ENCODE data around the gene UTP11. TPM values are rescaled to one million over a fixed set of nuclear protein-coding genes. Genes with fewer than 3 reads are reported as not detected.

The UTP11 gene
- total RNA-seq, 1 experiment from 2014 or later = 103 TPM

DNA sequence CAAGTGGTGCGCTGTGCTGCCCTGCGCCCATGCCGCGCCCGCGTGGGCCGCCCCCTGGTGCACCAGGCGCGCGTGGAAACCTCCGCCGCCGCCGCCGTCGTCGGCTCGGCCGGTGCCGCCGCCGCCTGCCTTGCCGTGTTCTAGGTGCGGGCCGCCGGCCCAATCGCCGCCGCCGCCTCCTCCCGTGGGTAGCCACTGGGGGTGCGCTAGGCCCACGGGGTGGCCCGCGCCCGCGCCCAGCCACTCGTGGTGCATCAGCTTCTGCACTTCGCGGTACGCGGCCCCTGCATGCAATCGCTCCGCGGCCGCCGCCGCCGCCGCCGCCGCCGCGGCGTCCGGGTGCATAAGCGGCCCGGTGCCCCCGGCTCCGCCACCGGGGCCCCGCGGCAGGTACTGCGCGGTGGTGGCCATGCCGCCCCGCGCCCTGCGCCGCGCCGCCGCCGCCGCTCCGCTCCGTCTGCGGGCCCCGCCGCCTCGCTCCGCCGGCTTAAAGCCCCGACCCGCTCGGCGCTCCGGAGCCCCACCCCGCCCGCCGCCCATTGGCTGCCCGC lies 33.9 kb downstream of the UTP11 start, which contains the start of gene POU3F1:
POU3F1 (minus strand) TSS at position 461 of the 551 bp plus-strand sequence; CDS start at position 411, 50 bp downstream.
- no peak for DNase-seq (ENCODE audit: low read depth)

- peak; percentile 80 for DNase-seq (ENCODE audit: low read depth)
Measured at GRCh38 chr1:38046884-38047602, 34.5 kb downstream of the UTP11 start.

DNA sequence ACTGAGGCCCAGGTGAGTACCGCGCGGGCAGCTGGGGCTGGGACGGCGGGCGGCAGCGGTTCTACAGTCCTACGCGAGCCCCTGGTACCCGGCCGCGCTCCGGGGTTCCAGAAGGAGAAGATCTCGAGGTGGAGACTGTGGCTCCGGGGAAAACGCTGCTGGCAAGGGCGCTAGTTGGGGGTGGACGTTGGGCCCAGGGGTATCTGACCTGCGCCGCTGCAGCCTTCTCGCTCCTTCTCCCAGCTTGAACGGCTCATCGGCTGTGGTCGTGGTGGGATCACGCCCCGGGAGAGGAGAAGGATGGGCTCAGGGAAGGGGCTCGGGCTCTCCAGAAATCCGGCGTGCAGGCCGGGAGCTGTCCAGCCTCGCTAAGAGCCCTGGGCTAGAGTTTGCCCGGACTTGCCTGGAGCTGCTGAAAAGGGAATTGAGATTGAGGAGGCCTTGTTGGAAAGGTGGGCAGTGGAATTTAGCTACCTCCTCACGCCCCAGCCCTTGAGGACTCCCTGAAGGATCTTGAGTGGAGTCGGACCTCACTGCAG lies 35.1 kb downstream of the UTP11 start:
- peak; percentile 17 for DNase-seq (ENCODE audit: low read depth)

DNA sequence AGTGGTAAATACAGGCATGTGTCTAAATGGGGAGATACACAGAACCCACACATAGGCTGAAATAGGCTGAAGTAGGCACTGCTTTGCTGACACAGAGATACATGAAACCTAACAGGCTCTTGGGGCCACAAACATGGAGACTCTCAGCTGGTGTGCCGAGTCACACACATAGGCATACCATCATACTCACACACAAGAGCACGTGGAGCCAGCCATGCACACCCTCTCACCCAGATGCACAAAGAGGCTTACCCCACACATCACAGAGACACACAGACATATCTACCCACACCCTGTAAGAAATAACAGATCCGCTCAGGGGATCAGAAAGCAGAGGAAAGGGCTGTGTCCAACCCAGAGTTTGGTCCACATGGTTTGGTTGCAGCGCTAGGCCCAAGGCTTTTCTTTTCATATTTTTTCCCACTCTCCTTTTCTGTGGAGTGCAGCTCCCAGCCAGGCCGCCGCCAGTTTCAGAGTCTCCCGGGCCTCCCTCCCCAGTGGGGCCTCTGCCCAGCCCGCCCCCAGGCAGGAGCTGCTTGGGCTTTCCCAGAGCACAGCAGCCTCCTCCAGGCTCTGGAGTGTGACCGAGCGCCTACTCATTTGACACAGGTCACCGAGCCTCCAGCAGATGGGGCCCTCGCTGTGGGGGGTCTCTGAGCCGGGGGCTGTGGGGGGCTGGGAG lies 38.0 kb downstream of the UTP11 start:
- DNase-seq (ENCODE audit: low read depth) = no peak

DNA sequence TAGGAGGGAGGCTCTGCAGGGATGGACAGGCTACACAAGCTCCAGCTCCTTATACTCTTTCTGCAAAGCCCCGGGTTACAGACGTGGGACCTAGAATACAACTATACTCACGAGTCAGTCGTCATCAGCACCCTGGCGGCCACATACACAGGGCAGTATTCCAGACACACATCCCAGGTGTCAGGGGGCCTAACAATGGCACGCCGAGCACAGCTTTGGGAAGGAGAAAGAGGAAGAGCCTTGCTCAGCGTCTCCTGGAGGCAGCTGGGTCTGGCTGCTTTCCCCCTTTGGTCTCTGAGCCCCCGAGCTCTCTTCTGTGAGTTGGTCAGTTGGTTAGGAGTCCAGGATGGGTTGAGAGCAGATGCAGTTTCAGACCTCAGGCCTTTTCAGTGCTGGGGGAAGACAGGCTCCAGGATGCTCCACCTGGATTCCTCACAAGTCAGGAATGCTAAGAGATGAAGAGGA lies 38.6 kb downstream of the UTP11 start:
- no peak for DNase-seq (ENCODE audit: low read depth)

GRCh38 chr1:38052750-38053415 lies 40.3 kb downstream of the UTP11 start:
- no peak for DNase-seq (ENCODE audit: low read depth)

GRCh38 chr1:38053416-38054091 lies 41.0 kb downstream of the UTP11 start:
- DNase-seq (ENCODE audit: low read depth) = no peak

DNA sequence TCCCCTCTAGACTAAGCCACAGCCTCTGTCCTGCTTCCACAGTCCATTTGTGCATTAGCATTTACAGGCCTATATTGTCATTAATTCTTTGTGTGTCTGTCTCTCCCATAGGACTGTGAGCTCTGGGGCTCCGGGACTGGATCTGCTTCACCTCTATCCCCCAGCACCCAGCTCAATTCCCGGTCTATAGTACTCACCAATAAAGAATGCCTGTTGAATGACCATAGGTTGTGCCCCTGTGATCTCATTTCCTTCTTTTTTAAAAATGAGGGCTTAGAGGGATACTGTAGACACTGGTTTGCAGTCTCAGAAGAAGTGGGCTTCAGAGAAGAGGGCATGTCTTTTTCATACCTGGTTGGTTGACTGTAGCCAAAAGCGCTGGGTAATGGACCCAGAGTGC lies 42.9 kb downstream of the UTP11 start:
- peak; percentile 33 for DNase-seq (ENCODE audit: low read depth)

DNA sequence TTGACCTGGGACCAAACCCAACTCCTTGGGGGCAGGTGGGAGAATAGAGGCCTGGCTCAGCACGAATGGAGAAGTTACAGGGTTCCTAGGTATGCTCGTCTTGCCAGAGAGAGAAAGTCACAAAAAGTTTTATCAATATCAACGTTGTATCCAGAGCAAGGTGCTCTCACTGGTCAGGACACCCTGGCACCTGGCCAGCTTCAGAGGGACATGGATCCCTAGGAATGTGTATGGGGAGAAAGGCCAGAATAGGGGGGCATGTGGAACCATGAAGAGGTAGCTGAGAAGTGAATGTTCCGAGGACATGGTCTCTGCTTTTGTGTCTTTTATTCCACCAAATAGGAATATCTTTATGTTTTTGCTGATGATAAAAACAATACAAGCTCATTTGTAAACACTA lies 43.4 kb downstream of the UTP11 start:
- DNase-seq (ENCODE audit: low read depth) = no peak

DNA sequence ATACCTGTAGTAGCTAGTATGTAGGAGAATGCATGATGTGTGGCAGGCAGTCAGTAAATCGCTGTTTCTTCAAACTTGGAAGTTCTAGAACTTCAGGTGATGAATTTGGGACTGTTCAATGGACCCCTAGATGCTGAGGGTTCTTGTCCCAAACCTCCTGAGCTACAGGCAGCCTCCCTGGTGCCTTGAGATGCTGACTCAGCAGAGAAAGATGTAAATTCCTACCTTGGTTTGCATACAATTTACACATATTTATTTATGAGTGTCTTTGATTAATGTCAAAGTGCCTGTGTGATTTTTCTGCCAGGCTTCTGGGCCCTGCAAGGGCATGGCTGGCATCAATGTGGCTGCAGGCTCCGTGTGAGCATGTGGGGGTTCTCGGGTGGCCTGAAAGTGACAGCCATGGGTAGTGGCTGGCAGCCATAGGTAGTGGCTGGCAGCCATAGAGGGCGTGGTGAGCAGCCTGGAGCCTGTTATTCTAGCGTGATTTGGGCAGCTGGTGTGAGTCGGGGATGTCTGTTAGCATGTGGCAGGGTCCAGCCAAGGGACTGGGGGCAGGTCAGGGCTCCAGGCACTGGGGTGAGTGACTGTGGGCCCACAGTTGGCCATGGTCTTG lies 47.2 kb downstream of the UTP11 start:
- no peak for DNase-seq (ENCODE audit: low read depth)

DNA sequence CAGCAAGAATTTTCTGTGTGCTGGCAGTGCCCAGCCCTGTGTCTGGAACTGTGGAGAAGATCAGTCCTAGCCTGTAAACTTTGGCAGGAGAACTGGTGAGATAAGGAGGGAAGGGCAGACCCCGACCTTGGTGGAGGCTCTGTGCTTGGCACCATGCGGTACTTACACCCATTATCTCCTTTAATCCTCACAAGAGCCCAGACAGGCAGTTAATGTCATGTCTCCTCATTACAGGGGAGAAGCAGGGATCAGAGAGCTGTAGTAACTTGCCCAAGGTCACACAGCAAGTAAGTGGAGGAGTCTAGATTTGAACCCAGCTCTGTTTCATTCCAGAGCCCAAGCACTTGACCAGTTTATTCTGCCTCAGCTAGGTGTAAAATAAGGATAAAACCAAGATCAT lies 48.0 kb downstream of the UTP11 start:
- DNase-seq (ENCODE audit: low read depth) = no peak

GRCh38 chr1:38061290-38061689 lies 48.8 kb downstream of the UTP11 start:
- no peak for DNase-seq (ENCODE audit: low read depth)

GRCh38 chr1:38061883-38062328 lies 49.4 kb downstream of the UTP11 start:
- DNase-seq (ENCODE audit: low read depth) = peak; percentile 18

DNA sequence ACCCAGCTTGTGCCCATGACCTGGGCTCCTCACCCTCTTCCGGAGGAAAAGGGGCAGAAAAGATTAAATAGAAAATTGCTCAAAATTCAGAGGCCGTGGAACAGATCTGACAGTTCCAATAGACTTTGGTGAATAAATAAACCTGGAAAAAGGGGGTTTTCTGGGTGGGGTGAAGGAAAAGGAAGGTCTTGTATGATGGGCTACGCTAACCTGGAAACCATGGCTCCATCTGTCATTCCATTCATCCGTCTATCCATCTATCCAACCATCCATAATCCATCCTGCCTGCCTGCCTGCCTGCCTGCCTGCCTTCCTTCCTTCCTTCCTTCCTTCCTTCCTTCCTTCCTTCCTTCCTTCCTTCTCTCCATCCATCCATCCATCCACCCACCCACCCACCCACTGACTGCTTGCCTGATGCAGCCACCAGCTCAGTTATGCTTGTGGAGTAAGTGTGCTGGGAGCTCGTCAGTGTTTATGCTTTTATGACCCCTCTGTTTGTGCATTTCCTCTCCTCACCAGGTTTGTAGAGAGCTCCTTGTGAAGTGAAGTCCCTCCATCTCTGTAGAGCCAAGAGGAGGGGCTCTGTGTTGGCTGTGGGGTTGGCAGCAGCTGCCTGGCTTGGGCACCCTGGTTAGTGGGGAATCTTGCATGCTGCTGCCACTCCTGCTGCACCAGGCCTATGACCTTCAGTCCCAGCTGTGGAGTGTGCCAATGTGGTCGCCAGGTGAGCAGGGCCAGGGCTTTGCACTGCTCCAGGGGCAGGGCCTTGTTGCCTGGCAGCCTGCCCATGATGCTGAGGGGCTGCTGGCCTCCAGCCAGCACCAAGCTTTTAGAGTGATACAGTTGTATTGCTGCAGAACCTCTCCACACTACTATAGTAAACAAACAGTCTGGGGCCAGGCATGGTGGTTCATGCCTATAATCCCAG lies 50.1 kb downstream of the UTP11 start:
- DNase-seq (ENCODE audit: low read depth) = no peak

- DNase-seq (ENCODE audit: low read depth) = no peak
Measured at GRCh38 chr1:38063616-38064015, 51.1 kb downstream of the UTP11 start.

DNA sequence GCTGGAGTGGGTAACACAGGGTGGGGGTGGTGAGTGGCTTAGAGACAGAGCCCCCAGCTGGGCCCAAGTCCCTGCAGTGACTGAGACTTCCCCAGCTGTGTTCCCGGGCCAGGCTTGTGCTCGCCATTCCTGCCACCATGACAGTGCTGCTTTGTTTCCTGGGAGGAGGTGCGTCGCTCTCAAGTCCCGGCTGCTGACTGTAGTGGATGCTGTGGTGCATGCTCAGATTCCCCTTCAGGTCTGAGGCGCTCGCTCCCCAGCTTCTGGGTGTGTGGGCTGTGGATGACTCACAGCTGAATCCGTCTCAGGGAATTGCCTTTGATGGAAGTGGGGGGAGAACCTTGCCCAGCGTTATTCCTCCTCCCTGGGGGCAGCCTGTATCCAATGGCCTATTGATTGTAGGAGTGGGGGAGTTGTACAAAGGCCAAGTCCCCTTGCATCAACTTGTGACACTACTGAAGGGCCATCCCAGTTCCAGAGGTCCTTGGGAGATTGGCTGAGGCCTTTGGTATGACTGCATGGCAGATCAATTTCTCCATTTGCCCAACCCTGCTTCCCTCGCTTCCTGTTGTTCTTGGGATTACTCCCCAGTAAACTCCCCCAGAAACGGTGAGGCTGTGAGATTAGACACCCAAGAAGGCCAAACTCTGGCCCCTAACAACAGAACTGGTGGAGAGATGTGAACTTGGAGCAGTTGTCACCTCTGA lies 51.8 kb downstream of the UTP11 start:
- peak; percentile 84 for DNase-seq (ENCODE audit: low read depth)

GRCh38 chr1:38068220-38068979 lies 55.9 kb downstream of the UTP11 start:
- DNase-seq (ENCODE audit: low read depth) = no peak

DNA sequence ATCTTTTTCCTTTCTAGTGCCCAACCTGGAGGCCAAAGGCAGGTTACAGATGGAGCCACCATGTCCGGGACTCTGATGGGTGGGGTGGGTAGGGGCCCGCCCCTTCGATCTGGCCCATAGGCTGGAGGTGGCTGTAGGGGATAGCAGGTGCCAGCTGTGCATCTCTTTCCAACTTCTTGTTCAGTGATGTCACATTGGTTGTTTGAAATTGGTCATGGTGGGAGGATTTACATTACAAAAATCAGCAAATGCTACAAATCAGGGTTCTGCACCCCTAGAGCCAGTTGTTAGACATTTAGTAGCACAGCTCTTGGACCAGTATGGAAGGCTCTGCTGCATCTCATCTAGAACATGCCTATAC lies 56.4 kb downstream of the UTP11 start:
- no peak for DNase-seq (ENCODE audit: low read depth)
